OCI-LY1 (cell line): ENCODE results near the gene OR2J3.

Experiments used
- EZH2 ChIP-seq: fragments of 200-600 bp; sonication (generic), shearing (Covaris generic); IDR thresholded peaks from 2 replicates; pipeline ENCODE4 v1.8.0; 2017; ENCODE audit warnings: borderline replicate concordance, mixed run types, mild to moderate bottlenecking, antibody characterized with exemption, low read length, moderate library complexity, mixed read lengths
- TF ChIP-seq, protein P1 (sequence below): fragments of 200-600 bp; sonication (generic), shearing (Covaris generic); IDR thresholded peaks from 2 replicates; pipeline ENCODE4 v1.5.1; 2017; ENCODE audit warnings: mild to moderate bottlenecking, antibody characterized with exemption, low read length, moderate library complexity, mixed read lengths

DNA sequence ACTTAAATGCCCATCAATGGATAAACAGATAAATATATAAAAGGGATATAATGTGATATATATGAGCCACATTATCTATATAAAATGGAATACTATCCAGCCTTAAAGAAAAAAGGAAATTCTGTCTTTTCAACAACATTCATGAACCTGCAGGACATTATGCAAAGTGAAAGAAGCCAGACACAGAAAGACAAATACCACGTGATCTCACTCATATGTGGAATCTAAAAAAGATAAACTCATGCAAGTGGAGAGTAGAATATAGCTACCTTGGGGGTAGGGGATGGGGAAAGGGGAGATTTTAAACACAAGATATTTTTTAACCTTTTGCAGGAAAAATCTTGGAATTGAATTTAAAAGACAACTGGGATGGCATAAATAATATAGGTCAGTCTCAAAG is 10.1 kb upstream of the OR2J3 start:
- TF ChIP-seq, protein P1, sequence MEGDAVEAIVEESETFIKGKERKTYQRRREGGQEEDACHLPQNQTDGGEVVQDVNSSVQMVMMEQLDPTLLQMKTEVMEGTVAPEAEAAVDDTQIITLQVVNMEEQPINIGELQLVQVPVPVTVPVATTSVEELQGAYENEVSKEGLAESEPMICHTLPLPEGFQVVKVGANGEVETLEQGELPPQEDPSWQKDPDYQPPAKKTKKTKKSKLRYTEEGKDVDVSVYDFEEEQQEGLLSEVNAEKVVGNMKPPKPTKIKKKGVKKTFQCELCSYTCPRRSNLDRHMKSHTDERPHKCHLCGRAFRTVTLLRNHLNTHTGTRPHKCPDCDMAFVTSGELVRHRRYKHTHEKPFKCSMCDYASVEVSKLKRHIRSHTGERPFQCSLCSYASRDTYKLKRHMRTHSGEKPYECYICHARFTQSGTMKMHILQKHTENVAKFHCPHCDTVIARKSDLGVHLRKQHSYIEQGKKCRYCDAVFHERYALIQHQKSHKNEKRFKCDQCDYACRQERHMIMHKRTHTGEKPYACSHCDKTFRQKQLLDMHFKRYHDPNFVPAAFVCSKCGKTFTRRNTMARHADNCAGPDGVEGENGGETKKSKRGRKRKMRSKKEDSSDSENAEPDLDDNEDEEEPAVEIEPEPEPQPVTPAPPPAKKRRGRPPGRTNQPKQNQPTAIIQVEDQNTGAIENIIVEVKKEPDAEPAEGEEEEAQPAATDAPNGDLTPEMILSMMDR, result no peak
- TF ChIP-seq EZH2, result no peak
